ENCODE data around the gene ZNF345. TPM values are rescaled to one million over a fixed set of nuclear protein-coding genes. Genes with fewer than 3 reads are reported as not detected.
A peak's percentile ranks its signal among the peaks of the same experiment; 100 is the strongest.

Gene ZNF345
- total RNA-seq, 1 donor from 2014 or later, result 6.9 TPM

- peak overlapping the region; percentile 64 to 93 for H3K4me3 ChIP-seq
- H3K27me3 ChIP-seq, result no peaks in the 10 kb centered on the region
- DNase-seq (ENCODE audit: extremely low spot score in 2 of 2), result no peak
- peaks cover 0 to 35% of the 10 kb centered on the region in 2 donors for H3K36me3 ChIP-seq
- peak overlapping the region; percentile 90 for H3K27ac ChIP-seq
- H3K4me1 ChIP-seq, result peaks cover 18% of the 10 kb centered on the region
- intact Hi-C loops (cut with DNase I), result no loop called here
- TF ChIP-seq POLR2A (IDR thresholded peaks at IDR 0.05) (no peak), POLR2AphosphoS5 (IDR thresholded peaks at IDR 0.05; ENCODE audit: insufficient read depth in 1 of 2, low read depth in 1 of 2) (no peak), CTCF (IDR thresholded peaks at IDR 0.05) (no peak)
- H3K9me3 ChIP-seq, result no peaks in the 10 kb centered on the region
These were observed 66.3 kb downstream of the ZNF345 start for GRCh38 chr19:36916991-36917390.

- Histone ChIP-seq H3K9me3 (no peaks in the 10 kb centered on the region), H3K4me3 (no peak overlapping the region), H3K36me3 (peaks cover 0 to 46% of the 10 kb centered on the region in 2 donors), H3K27me3 (no peaks in the 10 kb centered on the region), H3K4me1 (peaks cover 18% of the 10 kb centered on the region), H3K27ac (no peak overlapping the region)
- TF ChIP-seq CTCF (IDR thresholded peaks at IDR 0.05) (no peak), POLR2AphosphoS5 (IDR thresholded peaks at IDR 0.05; ENCODE audit: insufficient read depth in 1 of 2, low read depth in 1 of 2) (no peak), POLR2A (IDR thresholded peaks at IDR 0.05) (no peak)
- intact Hi-C loops (cut with DNase I), result no loop called here
- DNase-seq (ENCODE audit: extremely low spot score in 2 of 2), result no peak
These were observed 67.4 kb downstream of the ZNF345 start for GRCh38 chr19:36918090-36918489.

Small RNA genes within 50 kb of the gene (small RNA-seq; reads per million reads assigned to genes)
- gene RF00019, result not detected

Other genes with a start within 250 kb of the ZNF345 start
- gene ZNF382, start 245.6 kb upstream of the ZNF345 start, total RNA-seq, result 3.7 TPM
- gene ZNF461, start 184.0 kb upstream of the ZNF345 start, total RNA-seq, result 8.8 TPM
- 8.3 TPM for gene ZNF567, start 163.3 kb upstream of the ZNF345 start, total RNA-seq
- 2.2 TPM for gene ZNF850, start 78.1 kb upstream of the ZNF345 start, total RNA-seq
- gene ZNF790, start 12.5 kb upstream of the ZNF345 start, total RNA-seq, result 2.5 TPM
- 2.0 TPM for gene ZNF829, start 65.4 kb downstream of the ZNF345 start, total RNA-seq
- 4.4 TPM for gene ZNF568, start 65.5 kb downstream of the ZNF345 start, total RNA-seq
- gene ZNF420, start 227.6 kb downstream of the ZNF345 start, total RNA-seq, result 9.6 TPM

All from vagina (tissue), 2 donors.